Suprapubic skin (tissue), 4 donors: Measurements from ENCODE around the gene TOM1.

Experiments used
- EP300 ChIP-seq: sonication (generic); formaldehyde crosslinking; IDR thresholded peaks from one replicate; pipeline ENCODE4 v1.6.1; 2017; ENCODE audit warnings: antibody characterized with exemption
- POLR2A ChIP-seq, 2 donors: fragments of 450-650 bp; IDR thresholded peaks; one replicate each; pipeline ENCODE4 v1.6.1; 2017; ENCODE audit warnings: antibody characterized with exemption in 2 of 2, mild to moderate bottlenecking in 2 of 2, moderate library complexity in 2 of 2
- POLR2AphosphoS5 ChIP-seq, 3 donors: sonication (generic); formaldehyde crosslinking; IDR thresholded peaks; one replicate each; pipeline ENCODE4 v1.6.1; 2017; ENCODE audit warnings: antibody characterized with exemption in 3 of 3
- TF ChIP-seq, protein P1 (sequence below), 2 donors: fragments of 200-600 bp in 1 of 2; fragments of 450-650 bp in 1 of 2; sonication (generic) in 1 of 2; IDR thresholded peaks; one replicate each; pipeline ENCODE4 v1.5.1; 2016 to 2019; ENCODE audit warnings: antibody characterized with exemption in 2 of 2, mild to moderate bottlenecking in 1 of 2, moderate library complexity in 1 of 2

DNA sequence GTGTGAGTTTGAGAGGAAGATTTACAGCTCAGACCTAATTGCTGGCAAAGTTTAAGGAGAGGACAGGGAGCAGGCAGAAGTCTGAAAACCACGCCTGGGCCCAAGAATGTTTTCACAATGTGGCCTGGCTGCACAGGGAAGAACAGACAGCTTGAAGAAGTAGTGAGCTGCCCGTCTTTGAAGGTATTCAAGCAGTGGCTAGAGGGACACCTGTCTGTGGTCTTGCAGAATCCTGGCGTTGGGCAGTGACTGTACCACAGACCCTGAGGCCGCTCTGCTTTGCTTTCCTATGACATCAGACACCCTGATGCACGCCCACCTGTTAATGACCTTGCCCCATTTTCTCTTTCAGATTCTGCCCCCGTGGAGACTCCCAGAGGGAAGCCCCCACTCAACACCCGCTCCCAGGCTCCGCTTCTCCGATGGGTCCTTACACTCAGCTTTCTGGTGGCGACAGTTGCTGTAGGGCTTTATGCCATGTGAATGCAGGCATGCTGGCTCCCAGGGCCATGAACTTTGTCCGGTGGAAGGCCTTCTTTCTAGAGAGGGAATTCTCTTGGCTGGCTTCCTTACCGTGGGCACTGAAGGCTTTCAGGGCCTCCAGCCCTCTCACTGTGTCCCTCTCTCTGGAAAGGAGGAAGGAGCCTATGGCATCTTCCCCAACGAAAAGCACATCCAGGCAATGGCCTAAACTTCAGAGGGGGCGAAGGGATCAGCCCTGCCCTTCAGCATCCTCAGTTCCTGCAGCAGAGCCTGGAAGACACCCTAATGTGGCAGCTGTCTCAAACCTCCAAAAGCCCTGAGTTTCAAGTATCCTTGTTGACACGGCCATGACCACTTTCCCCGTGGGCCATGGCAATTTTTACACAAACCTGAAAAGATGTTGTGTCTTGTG lies 93.7 kb downstream of the TOM1 start:
- TF ChIP-seq, protein P1, sequence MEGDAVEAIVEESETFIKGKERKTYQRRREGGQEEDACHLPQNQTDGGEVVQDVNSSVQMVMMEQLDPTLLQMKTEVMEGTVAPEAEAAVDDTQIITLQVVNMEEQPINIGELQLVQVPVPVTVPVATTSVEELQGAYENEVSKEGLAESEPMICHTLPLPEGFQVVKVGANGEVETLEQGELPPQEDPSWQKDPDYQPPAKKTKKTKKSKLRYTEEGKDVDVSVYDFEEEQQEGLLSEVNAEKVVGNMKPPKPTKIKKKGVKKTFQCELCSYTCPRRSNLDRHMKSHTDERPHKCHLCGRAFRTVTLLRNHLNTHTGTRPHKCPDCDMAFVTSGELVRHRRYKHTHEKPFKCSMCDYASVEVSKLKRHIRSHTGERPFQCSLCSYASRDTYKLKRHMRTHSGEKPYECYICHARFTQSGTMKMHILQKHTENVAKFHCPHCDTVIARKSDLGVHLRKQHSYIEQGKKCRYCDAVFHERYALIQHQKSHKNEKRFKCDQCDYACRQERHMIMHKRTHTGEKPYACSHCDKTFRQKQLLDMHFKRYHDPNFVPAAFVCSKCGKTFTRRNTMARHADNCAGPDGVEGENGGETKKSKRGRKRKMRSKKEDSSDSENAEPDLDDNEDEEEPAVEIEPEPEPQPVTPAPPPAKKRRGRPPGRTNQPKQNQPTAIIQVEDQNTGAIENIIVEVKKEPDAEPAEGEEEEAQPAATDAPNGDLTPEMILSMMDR (IDR thresholded peaks at IDR 0.05) = no peak
- TF ChIP-seq EP300 (no peak), POLR2A (IDR thresholded peaks at IDR 0.05) (no peak), POLR2AphosphoS5 (IDR thresholded peaks at IDR 0.05) (no peak)
